ENCODE data around the gene OXGR1.

GRCh38 chr13:97012251-97013048, 18.2 kb upstream of the OXGR1 start:
- no peak for TF ChIP-seq CTCF (IDR thresholded peaks at IDR 0.05; ENCODE audit: poor library complexity)
- TF ChIP-seq EZH2 (IDR thresholded peaks at IDR 0.05; ENCODE audit: borderline replicate concordance): no peak
- no peak for TF ChIP-seq EZH2phosphoT487 (IDR thresholded peaks at IDR 0.05; ENCODE audit: low read depth, severe bottlenecking, unreplicated experiment)
